B cell (primary cell): ENCODE measurements around the gene FOXF1. TPM values are rescaled to one million over a fixed set of nuclear protein-coding genes. Genes with fewer than 3 reads are reported as not detected.
A peak's percentile ranks its signal among the peaks of the same experiment; 100 is the strongest.

Experiments
- ATAC-seq: fragments of 200-7000 bp; cut with Tn5 transposase; one replicate; pipeline ENCODE4 v1.10.0; 2021; ENCODE audit warnings: low read depth, mild to moderate bottlenecking, moderate number of reproducible peaks, moderate library complexity
- CTCF ChIA-PET: fragments of 350-600 bp; sonication (Branson Sonifier 250); formaldehyde crosslinking; loops from one replicate; lab custom pipeline; 2021; ENCODE audit warnings: antibody characterized with exemption, inconsistent platforms; lab: Charles Lee
- POLR2A ChIA-PET: fragments of 350-600 bp; sonication (Branson Sonifier 250); formaldehyde crosslinking; loops from one replicate; lab custom pipeline; 2021; ENCODE audit warnings: antibody characterized with exemption; lab: Charles Lee
- DNase-seq: peaks from one replicate; pipeline ENCODE4 v3.0.0; 2013
- H2AFZ ChIP-seq: 2 replicates; pipeline ENCODE4 v1.6.1; 2012; ENCODE audit warnings: mild to moderate bottlenecking, low read depth, low read length; ENCODE audit not compliant: insufficient read depth, poor library complexity, severe bottlenecking
- H3K27ac ChIP-seq, 2 donors: 1 replicate in 1 of 2; 2 replicates in 1 of 2; pipeline ENCODE4 v1.5.1; 2012 to 2013; ENCODE audit warnings: low read length in 2 of 2, mild to moderate bottlenecking in 2 of 2, moderate library complexity in 1 of 2
- H3K27me3 ChIP-seq, 4 experiments: fragments of 200-600 bp in 1 of 4; sonication (generic) in 1 of 4; replicated peaks in 1 of 4; 1 replicate in 2 of 4; 2 replicates in 2 of 4; pipeline versions ENCODE4 v1.6.1 to v1.7.0; 2013 to 2016; ENCODE audit warnings: low read length in 3 of 4, mild to moderate bottlenecking in 2 of 4, mixed read lengths in 1 of 4, moderate library complexity in 1 of 4; ENCODE audit not compliant: insufficient read depth in 4 of 4, control insufficient read depth in 3 of 4; ENCODE audit errors: control extremely low read depth in 1 of 4
- H3K36me3 ChIP-seq, 2 experiments: replicated peaks in 1 of 2; 1 replicate in 1 of 2; 2 replicates in 1 of 2; pipeline versions ENCODE4 v1.6.1 to v1.7.1; 2013; ENCODE audit warnings: low read length in 1 of 2; ENCODE audit not compliant: insufficient read depth in 2 of 2, control insufficient read depth in 1 of 2; ENCODE audit errors: control extremely low read depth in 1 of 2, extremely low read depth in 1 of 2
- H3K4me1 ChIP-seq, 2 donors: fragments of 200-600 bp in 1 of 2; sonication (generic) in 1 of 2; 1 replicate in 1 of 2; 2 replicates in 1 of 2; pipeline versions ENCODE4 v1.5.1 to v1.6.1; 2013 to 2017; ENCODE audit warnings: low read length in 2 of 2; ENCODE audit not compliant: control insufficient read depth in 2 of 2, insufficient read depth in 2 of 2
- H3K4me2 ChIP-seq: replicated peaks from 2 replicates; pipeline ENCODE3; 2012; ENCODE audit warnings: mild to moderate bottlenecking, low read depth, low read length; ENCODE audit not compliant: poor library complexity, severe bottlenecking
- H3K4me3 ChIP-seq, 5 experiments: fragments of 200-600 bp in 1 of 5; sonication (generic) in 1 of 5; 1 replicate in 3 of 5; 2 replicates in 2 of 5; pipeline versions ENCODE4 v1.5.1 to v1.7.0; 2011 to 2016; ENCODE audit warnings: low read length in 4 of 5, mild to moderate bottlenecking in 4 of 5, low read depth in 2 of 5, control low read depth in 1 of 5, moderate library complexity in 1 of 5; ENCODE audit not compliant: insufficient read depth in 1 of 5; ENCODE audit errors: control extremely low read depth in 1 of 5, extremely low read depth in 1 of 5
- H3K79me2 ChIP-seq: fragments of 200-600 bp; sonication (generic); one replicate; pipeline ENCODE4 v1.6.0; 2016; ENCODE audit warnings: low read length; ENCODE audit not compliant: control insufficient read depth, insufficient read depth
- H3K9ac ChIP-seq: fragments of 200-600 bp; sonication (generic); 2 replicates; pipeline ENCODE4 v1.6.1; 2017; ENCODE audit warnings: mild to moderate bottlenecking, low read length, moderate library complexity
- H3K9me3 ChIP-seq, 3 donors: one replicate each; pipeline versions ENCODE4 v1.6.1 to v1.7.1; 2013; ENCODE audit warnings: low read length in 2 of 3; ENCODE audit not compliant: control insufficient read depth in 2 of 3, insufficient read depth in 1 of 3; ENCODE audit errors: control extremely low read depth in 1 of 3
- H4K20me1 ChIP-seq: 2 replicates; pipeline ENCODE4 v1.6.0; 2012; ENCODE audit warnings: mild to moderate bottlenecking, low read length; ENCODE audit not compliant: insufficient read depth, control insufficient read depth, poor library complexity, severe bottlenecking
- H3K27ac Mint-ChIP-seq: one replicate; pipeline ENCODE4 v1.8.0; 2021; ENCODE audit warnings: mixed read lengths
- H3K27me3 Mint-ChIP-seq: one replicate; pipeline ENCODE4 v1.8.0; 2021; ENCODE audit warnings: mixed read lengths
- H3K4me1 Mint-ChIP-seq: one replicate; pipeline ENCODE4 v1.8.0; 2021; ENCODE audit warnings: mixed read lengths
- H3K4me3 Mint-ChIP-seq: one replicate; pipeline ENCODE4 v1.8.0; 2021; ENCODE audit warnings: mixed read lengths
- H3K9me3 Mint-ChIP-seq: one replicate; pipeline ENCODE4 v1.8.0; 2022; ENCODE audit warnings: mixed read lengths; ENCODE audit not compliant: insufficient read depth
- EZH2 ChIP-seq: IDR thresholded peaks from 2 replicates; pipeline ENCODE4 v1.6.1; 2012; ENCODE audit warnings: borderline replicate concordance, low read depth, mild to moderate bottlenecking, moderate library complexity, low read length; ENCODE audit not compliant: insufficient read depth, poor library complexity, severe bottlenecking
- WGBS: methylation state at CpG from one replicate; pipeline ENCODE4 v1.1.5; 2013; ENCODE audit warnings: missing lambda C conversion rate; ENCODE audit not compliant: insufficient coverage; 5-methylcytosine and 5-hydroxymethylcytosine counted together
- intact Hi-C: fragments of 100-400 bp; cut with micrococcal nuclease; formaldehyde crosslinking; loops from one replicate; pipeline ENCODE4 v1.10.0; 2022
- polyA plus RNA-seq: library from polyadenylated mRNA; depleted of rRNA; stranded (reverse); fragments of >200 nt; gene quantifications from 2 replicates; pipeline ENCODE4 v1.2.3, GENCODE V29; 2012
- total RNA-seq, 2 donors: library from RNA; stranded (reverse); fragments of 120-200 nt in 1 of 2; gene quantifications; 1 replicate in 1 of 2; 2 replicates in 1 of 2; pipeline versions ENCODE4 v1.2.3 to v1.2.4, GENCODE V29; 2013 to 2022
- TF ChIP-seq, protein P1 (sequence below): fragments of 200-600 bp; IDR thresholded peaks from one replicate; pipeline ENCODE4 v1.8.0; 2022; ENCODE audit warnings: antibody characterized with exemption, mild to moderate bottlenecking

The FOXF1 gene
- total and polyA plus RNA-seq, 2 donors (not counting 1 experiment from before 2014, with no cell fraction given): not detected

DNA sequence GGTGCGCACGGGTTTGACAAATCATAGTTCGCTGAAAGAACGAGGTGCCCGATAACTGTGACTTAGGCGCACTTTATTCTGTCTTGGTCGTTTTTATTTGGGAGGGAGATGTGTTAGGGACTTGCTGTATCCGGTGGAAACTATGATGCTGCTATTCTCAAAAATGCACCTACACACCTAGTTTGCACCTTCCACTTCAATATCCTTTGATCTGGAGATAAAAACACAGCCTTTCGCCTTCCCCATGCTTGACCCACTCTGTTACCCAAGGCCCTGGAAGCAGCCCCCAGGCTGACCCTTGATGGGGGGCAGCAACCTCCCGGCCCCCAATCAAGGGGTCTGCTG, 15.0 kb upstream of the FOXF1 start:
- TF ChIP-seq, protein P1, sequence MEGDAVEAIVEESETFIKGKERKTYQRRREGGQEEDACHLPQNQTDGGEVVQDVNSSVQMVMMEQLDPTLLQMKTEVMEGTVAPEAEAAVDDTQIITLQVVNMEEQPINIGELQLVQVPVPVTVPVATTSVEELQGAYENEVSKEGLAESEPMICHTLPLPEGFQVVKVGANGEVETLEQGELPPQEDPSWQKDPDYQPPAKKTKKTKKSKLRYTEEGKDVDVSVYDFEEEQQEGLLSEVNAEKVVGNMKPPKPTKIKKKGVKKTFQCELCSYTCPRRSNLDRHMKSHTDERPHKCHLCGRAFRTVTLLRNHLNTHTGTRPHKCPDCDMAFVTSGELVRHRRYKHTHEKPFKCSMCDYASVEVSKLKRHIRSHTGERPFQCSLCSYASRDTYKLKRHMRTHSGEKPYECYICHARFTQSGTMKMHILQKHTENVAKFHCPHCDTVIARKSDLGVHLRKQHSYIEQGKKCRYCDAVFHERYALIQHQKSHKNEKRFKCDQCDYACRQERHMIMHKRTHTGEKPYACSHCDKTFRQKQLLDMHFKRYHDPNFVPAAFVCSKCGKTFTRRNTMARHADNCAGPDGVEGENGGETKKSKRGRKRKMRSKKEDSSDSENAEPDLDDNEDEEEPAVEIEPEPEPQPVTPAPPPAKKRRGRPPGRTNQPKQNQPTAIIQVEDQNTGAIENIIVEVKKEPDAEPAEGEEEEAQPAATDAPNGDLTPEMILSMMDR: no peak
- TF ChIP-seq EZH2: no peak
- 18% methylated on average over 4 of the region's 10 CpGs for WGBS
- H3K27me3 ChIP-seq: peaks cover 0 to 82% (median 48%) of the 10 kb centered on the region in 4 experiments
- H3K79me2 ChIP-seq: no peaks in the 10 kb centered on the region
- POLR2A ChIA-PET: no interaction called here
- peak; percentile 10 for DNase-seq
- peaks cover 61% of the 10 kb centered on the region for H3K27me3 Mint-ChIP-seq
- no peak overlapping the region for H3K27ac ChIP-seq
- no peak overlapping the region for H3K9ac ChIP-seq
- H3K4me3 ChIP-seq: no peak overlapping the region
- intact Hi-C loops: loop anchor here (5.0 kb wide), 1 partner anchor 578 kb away; no protein-coding TSS in a partner anchor
- no peak overlapping the region for H2AFZ ChIP-seq
- H3K4me1 ChIP-seq: peaks cover 0 to 5% of the 10 kb centered on the region in 2 donors
- no peaks in the 10 kb centered on the region for H4K20me1 ChIP-seq
- no peak for ATAC-seq
- CTCF ChIA-PET: no interaction called here
- no peak overlapping the region for H3K27ac Mint-ChIP-seq
- no peak overlapping the region for H3K4me3 Mint-ChIP-seq
- no peaks in the 10 kb centered on the region for H3K9me3 Mint-ChIP-seq
- no peaks in the 10 kb centered on the region for H3K36me3 ChIP-seq
- H3K9me3 ChIP-seq: peaks cover 0 to 22% (median 0%) of the 10 kb centered on the region in 3 donors
- H3K4me1 Mint-ChIP-seq: no peaks in the 10 kb centered on the region
- H3K4me2 ChIP-seq: no peak overlapping the region

DNA sequence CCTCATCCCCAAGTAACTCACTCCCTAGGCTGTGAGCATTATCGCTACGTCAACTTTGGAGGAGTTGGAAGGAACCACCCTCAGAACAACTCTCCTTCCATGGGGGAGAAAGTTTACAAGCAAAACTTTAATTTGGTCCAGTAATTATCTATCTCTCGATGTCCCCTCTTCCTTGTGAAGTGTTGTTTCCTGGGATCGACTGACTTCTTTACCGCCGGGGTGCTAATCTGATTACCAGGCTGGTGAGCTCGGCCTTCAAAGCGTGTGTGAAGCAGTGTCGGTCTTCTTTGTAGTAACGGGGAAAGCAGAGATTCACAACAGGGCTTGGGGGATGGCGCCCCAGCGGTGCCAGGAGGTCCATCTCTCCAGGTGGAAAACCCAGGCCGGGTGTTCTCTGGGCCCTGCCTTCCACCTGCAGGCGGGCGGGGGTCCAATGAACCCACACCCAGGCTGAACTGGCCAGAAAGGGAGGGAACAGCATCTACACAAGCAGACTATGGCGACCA, 14.5 kb upstream of the FOXF1 start:
- ATAC-seq (no peak), DNase-seq (peak; percentile 13)
- WGBS: 11% methylated on average over 12 of the region's 16 CpGs
- Mint-ChIP-seq H3K27ac (no peak overlapping the region), H3K4me3 (no peak overlapping the region), H3K9me3 (no peaks in the 10 kb centered on the region), H3K4me1 (no peaks in the 10 kb centered on the region), H3K27me3 (peaks cover 59% of the 10 kb centered on the region)
- H3K27ac ChIP-seq: no peak overlapping the region
- peaks cover 0 to 7% of the 10 kb centered on the region in 2 donors for H3K4me1 ChIP-seq
- no peaks in the 10 kb centered on the region for H3K36me3 ChIP-seq
- no peak overlapping the region for H3K4me3 ChIP-seq
- peaks cover 0 to 22% (median 0%) of the 10 kb centered on the region in 3 donors for H3K9me3 ChIP-seq
- intact Hi-C loops: loop anchor here (5.0 kb wide), 1 partner anchor 579 kb away; no protein-coding TSS in a partner anchor
- peaks cover 0 to 85% (median 50%) of the 10 kb centered on the region in 4 experiments for H3K27me3 ChIP-seq
- ChIA-PET POLR2A (no interaction called here), CTCF (no interaction called here)
- H3K79me2 ChIP-seq: no peaks in the 10 kb centered on the region
- no peak overlapping the region for H3K4me2 ChIP-seq
- no peaks in the 10 kb centered on the region for H4K20me1 ChIP-seq
- no peak overlapping the region for H2AFZ ChIP-seq
- H3K9ac ChIP-seq: no peak overlapping the region
- TF ChIP-seq EZH2: no peak
- TF ChIP-seq, protein P1: no peak
